Parathyroid adenoma (tissue), 2 donors: ENCODE data around the gene UMAD1.

Experiments
- H2AFZ ChIP-seq: fragments of 300-600 bp; sonication (generic); one replicate; pipeline ENCODE4 v1.7.0; 2017; ENCODE audit warnings: antibody characterized with exemption, mild to moderate bottlenecking
- H3K27ac ChIP-seq: fragments of 300-600 bp; sonication (generic); one replicate; pipeline ENCODE4 v1.7.0; 2017
- H3K27me3 ChIP-seq: fragments of 300-600 bp; sonication (generic); one replicate; pipeline ENCODE4 v1.7.0; 2017; ENCODE audit warnings: low read length; ENCODE audit not compliant: control insufficient read depth, insufficient read depth
- H3K36me3 ChIP-seq: fragments of 300-600 bp; sonication (generic); one replicate; pipeline ENCODE4 v1.7.0; 2017; ENCODE audit warnings: low read length; ENCODE audit not compliant: control insufficient read depth, insufficient read depth
- H3K4me1 ChIP-seq: fragments of 300-600 bp; sonication (generic); one replicate; pipeline ENCODE4 v1.7.0; 2017; ENCODE audit warnings: control low read depth
- H3K4me2 ChIP-seq: fragments of 300-600 bp; sonication (generic); one replicate; pipeline ENCODE4 v1.7.0; 2017; ENCODE audit warnings: low read length
- H3K4me3 ChIP-seq: fragments of 300-600 bp; sonication (generic); one replicate; pipeline ENCODE4 v1.7.0; 2017; ENCODE audit warnings: low read depth, low read length
- H3K79me2 ChIP-seq: fragments of 300-600 bp; sonication (generic); one replicate; pipeline ENCODE4 v1.7.0; 2017; ENCODE audit warnings: control low read depth
- H3K9ac ChIP-seq: fragments of 300-600 bp; sonication (generic); one replicate; pipeline ENCODE4 v1.7.0; 2017; ENCODE audit warnings: mild to moderate bottlenecking
- H3K9me3 ChIP-seq: fragments of 300-600 bp; sonication (generic); one replicate; pipeline ENCODE4 v1.7.0; 2017; ENCODE audit warnings: low read length; ENCODE audit not compliant: control insufficient read depth
- TF ChIP-seq, protein P1 (sequence below): fragments of 300-600 bp; sonication (generic); IDR thresholded peaks from one replicate; pipeline ENCODE4 v1.7.0; 2017; ENCODE audit warnings: antibody characterized with exemption, mild to moderate bottlenecking
- donor health status: primary hyperparathyroidism.

Gene UMAD1

DNA sequence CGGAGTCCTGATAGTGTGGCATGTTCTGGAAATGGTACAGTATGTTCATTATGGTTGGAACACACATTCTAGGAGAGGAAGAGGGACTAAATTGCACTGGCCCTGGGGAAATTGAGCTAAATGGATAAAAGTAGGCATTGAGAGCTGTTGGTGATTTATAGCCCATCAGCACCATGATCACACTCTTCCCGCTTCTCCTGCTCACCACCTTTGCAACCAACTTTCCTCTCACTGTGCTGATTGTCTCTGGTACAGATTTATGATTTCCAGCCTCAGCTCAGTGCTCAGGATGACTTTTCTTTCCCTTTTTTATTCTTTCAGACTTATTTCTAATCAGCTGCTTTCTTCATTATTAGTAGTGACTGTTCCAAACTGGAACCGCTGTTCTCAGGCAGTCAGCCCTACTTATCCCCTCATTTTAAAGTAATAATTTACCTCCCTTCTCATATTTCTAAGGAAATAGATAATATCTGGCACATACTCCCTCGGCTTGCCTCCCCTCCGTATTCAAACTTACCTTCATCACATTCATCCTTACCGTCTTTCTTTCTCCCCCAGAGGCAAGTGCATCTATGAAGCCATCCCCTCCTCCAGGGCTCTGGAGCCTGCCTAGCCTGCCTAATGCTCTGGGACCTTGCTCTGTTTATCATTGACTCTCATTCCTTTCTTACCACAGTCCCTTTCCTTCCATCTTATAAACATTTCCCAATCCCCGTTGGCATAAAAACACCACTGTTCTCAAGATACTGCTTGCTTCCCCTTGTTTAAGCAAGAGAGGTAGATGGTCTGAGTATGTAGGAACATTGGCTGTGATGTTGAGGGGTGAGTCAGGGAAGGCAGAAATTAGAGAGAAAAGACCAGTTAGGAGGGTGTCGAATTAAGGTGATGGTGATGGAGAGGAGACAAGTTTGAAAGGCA is 129.4 kb downstream of the UMAD1 start:
- peaks cover 16% of the 10 kb centered on the region for H3K79me2 ChIP-seq
- TF ChIP-seq, protein P1, sequence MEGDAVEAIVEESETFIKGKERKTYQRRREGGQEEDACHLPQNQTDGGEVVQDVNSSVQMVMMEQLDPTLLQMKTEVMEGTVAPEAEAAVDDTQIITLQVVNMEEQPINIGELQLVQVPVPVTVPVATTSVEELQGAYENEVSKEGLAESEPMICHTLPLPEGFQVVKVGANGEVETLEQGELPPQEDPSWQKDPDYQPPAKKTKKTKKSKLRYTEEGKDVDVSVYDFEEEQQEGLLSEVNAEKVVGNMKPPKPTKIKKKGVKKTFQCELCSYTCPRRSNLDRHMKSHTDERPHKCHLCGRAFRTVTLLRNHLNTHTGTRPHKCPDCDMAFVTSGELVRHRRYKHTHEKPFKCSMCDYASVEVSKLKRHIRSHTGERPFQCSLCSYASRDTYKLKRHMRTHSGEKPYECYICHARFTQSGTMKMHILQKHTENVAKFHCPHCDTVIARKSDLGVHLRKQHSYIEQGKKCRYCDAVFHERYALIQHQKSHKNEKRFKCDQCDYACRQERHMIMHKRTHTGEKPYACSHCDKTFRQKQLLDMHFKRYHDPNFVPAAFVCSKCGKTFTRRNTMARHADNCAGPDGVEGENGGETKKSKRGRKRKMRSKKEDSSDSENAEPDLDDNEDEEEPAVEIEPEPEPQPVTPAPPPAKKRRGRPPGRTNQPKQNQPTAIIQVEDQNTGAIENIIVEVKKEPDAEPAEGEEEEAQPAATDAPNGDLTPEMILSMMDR: no peak
- H3K4me1 ChIP-seq: no peaks in the 10 kb centered on the region
- no peak overlapping the region for H3K4me2 ChIP-seq
- H3K27me3 ChIP-seq: no peaks in the 10 kb centered on the region
- no peaks in the 10 kb centered on the region for H3K36me3 ChIP-seq
- H3K4me3 ChIP-seq: no peak overlapping the region
- H3K9ac ChIP-seq: no peak overlapping the region
- no peak overlapping the region for H3K27ac ChIP-seq
- H2AFZ ChIP-seq: no peak overlapping the region
- H3K9me3 ChIP-seq: no peaks in the 10 kb centered on the region

DNA sequence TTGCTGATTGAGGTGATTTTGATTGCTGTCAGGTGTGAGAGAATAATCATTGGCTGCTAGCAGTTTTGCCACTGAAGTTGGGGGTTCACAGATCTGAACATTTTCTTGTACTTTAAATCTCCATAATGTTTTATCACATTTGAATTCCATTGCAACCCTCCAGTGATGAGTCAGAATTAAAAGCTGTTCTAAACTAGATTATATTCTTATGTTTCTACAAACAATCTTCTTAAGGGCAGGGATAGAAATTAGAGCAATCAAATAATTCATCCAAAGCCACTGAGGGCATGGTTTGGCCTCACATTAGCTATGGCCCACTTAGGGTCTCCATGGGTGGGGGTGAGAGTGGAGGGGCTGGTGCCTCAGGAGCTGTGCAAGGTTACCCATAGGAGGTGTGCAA is 130.9 kb downstream of the UMAD1 start:
- H3K36me3 ChIP-seq: no peaks in the 10 kb centered on the region
- H3K27ac ChIP-seq: no peak overlapping the region
- TF ChIP-seq, protein P1: no peak
- no peak overlapping the region for H3K9ac ChIP-seq
- no peak overlapping the region for H2AFZ ChIP-seq
- no peak overlapping the region for H3K4me2 ChIP-seq
- no peaks in the 10 kb centered on the region for H3K9me3 ChIP-seq
- no peaks in the 10 kb centered on the region for H3K4me1 ChIP-seq
- no peak overlapping the region for H3K4me3 ChIP-seq
- H3K27me3 ChIP-seq: no peaks in the 10 kb centered on the region
- peaks cover 16% of the 10 kb centered on the region for H3K79me2 ChIP-seq

DNA sequence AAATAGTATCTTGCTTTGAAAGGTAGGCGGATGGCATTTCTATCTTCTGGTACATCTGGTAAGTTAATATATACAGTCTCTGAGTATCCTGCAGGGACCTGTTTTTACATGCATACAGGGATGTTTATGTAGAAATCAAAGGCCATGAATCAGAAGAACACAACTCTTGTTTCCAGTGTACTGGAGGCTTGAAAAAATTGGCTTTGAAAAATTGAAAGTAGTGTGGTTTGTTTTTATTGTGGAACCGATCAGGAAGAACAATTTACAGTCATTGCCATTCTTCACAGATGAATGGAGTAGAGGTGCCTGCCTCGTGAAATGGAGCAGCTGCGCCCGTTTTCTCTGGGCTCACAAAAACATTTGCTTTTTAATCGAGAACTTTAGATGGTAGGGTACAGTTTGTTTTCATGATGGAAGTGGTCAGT is 131.9 kb downstream of the UMAD1 start:
- no peak overlapping the region for H3K9ac ChIP-seq
- H3K79me2 ChIP-seq: peaks cover 16% of the 10 kb centered on the region
- no peaks in the 10 kb centered on the region for H3K36me3 ChIP-seq
- no peaks in the 10 kb centered on the region for H3K9me3 ChIP-seq
- H2AFZ ChIP-seq: no peak overlapping the region
- peak overlapping the region; percentile 15 for H3K4me3 ChIP-seq
- no peaks in the 10 kb centered on the region for H3K4me1 ChIP-seq
- no peaks in the 10 kb centered on the region for H3K27me3 ChIP-seq
- H3K27ac ChIP-seq: no peak overlapping the region
- TF ChIP-seq, protein P1: no peak
- peak overlapping the region; percentile 55 for H3K4me2 ChIP-seq

DNA sequence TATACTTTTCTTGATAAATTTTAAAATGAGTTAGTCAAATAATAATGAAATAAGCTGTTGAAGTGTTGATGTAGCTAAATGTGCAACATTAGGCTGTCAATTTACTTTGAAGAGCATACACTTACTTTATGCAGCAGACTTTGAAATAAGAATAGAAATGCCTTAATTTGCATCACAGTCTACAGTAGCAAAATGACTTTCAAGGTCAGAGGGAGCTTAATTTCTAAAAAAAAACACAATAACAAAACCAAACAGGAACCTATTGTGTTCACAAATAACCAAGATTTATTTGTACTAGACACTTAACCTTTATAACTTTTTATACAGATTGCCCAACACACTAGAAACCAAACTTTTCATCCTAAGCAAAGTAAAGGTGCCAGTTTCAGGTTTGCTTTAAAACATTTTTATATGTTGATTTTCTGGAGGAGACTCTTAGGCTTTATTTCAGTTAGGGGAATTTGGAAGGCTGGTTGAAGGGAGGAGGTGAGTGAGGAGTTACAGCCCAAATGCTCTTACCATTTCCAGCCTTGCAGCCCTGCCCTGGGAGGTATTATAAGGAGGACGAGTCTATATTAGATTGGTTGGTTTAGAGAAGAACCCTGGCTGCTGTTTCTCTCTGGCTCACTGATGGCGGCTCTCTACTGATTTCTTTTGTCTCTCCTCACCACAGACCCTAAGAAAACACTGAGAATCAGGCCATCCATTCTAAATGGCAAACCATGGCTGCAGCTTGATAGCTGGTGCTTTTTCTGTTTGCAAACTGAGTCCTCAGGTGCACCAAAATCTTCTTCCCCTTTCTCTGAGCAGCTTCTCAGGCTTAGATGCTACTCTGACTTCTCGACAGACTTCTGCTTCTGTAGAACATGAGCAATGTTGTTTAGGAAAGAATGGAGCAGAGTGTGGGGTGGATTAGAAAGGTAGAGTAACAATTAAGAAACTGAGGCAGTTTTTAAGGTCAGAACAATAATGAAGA is 133.1 kb downstream of the UMAD1 start:
- Histone ChIP-seq H3K36me3 (no peaks in the 10 kb centered on the region), H3K4me3 (no peak overlapping the region), H3K4me2 (no peak overlapping the region), H3K4me1 (no peaks in the 10 kb centered on the region), H3K79me2 (peaks cover 14% of the 10 kb centered on the region), H3K9me3 (no peaks in the 10 kb centered on the region), H2AFZ (no peak overlapping the region), H3K9ac (no peak overlapping the region), H3K27ac (no peak overlapping the region), H3K27me3 (no peaks in the 10 kb centered on the region)
- TF ChIP-seq, protein P1: no peak
